Colonic mucosa (tissue), 4 donors: ENCODE results near the gene NNAT. TPM values are rescaled to one million over a fixed set of nuclear protein-coding genes. Genes with fewer than 3 reads are reported as not detected.

Experiments used
- DNase-seq: peaks from one replicate; pipeline ENCODE4 v3.0.0-alpha.2; 2020
- H3K27ac ChIP-seq: fragments of 200-600 bp; one replicate; pipeline ENCODE4 v1.8.0; 2021
- H3K27me3 ChIP-seq: fragments of 200-600 bp; one replicate; pipeline ENCODE4 v1.8.0; 2021
- H3K36me3 ChIP-seq: fragments of 200-600 bp; one replicate; pipeline ENCODE4 v1.8.0; 2021
- H3K4me1 ChIP-seq: fragments of 200-600 bp; one replicate; pipeline ENCODE4 v1.8.0; 2021; ENCODE audit warnings: mild to moderate bottlenecking
- H3K4me3 ChIP-seq: fragments of 200-600 bp; one replicate; pipeline ENCODE4 v1.8.0; 2021
- H3K9ac ChIP-seq, 2 donors: one replicate each; pipeline ENCODE4 v1.7.0; 2013; ENCODE audit warnings: control low read depth in 2 of 2, low read depth in 2 of 2, low read length in 2 of 2
- H3K9me3 ChIP-seq: fragments of 200-600 bp; one replicate; pipeline ENCODE4 v1.8.0; 2021
- intact Hi-C: fragments of 100-400 bp; cut with DNase I; formaldehyde crosslinking; loops from one replicate; pipeline ENCODE4 v1.14.1; 2022
- total RNA-seq, 2 donors: library from RNA; stranded (reverse); fragmentation: NEBNext Ultra II Directional in 1 of 2; extraction: Animal tissue kit (Norgen Biotek cat#: 25700) in 1 of 2; gene quantifications; one replicate each; pipeline ENCODE4 v1.2.1, GENCODE V29; 2021
- TF ChIP-seq, protein P1 (sequence below): fragments of 200-600 bp; IDR thresholded peaks from one replicate; pipeline ENCODE4 v1.8.0; 2022; ENCODE audit warnings: antibody characterized with exemption, mild to moderate bottlenecking
- donor health status: healthy.
- donor health status: DM: no; HTN: no; CAD: no.
- donor health status: DM: no; HTN: no; CAD: no.

NNAT gene
- total RNA-seq, 2 donors from 2014 or later: 3.3 TPM; not detected in 1

DNA sequence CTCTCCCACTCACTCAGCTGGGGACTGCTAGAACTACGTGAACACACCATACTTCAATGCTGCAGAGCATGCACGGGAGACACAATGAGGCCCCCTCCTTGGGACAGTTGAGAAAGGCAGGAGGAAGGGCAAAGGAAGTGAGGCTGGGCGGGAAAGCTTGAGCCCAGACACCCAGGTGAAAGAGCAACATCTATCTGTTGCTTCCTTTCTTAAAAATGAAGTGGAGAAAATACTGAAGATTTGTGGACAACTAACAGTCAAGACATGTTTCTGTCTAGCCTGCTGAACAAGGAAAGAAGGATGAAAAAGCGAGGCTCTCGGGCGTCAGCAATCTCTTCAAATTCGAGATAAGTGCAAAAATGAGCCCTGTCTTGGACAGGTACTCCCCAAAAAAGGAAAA, 3.0 kb upstream of the NNAT start:
- H3K4me3 ChIP-seq: no peak overlapping the region
- H3K27ac ChIP-seq: no peak overlapping the region
- intact Hi-C loops: no loop called here
- no peaks in the 10 kb centered on the region for H3K9me3 ChIP-seq
- no peak for DNase-seq
- H3K4me1 ChIP-seq: no peaks in the 10 kb centered on the region
- peaks cover 4% of the 10 kb centered on the region for H3K36me3 ChIP-seq
- TF ChIP-seq, protein P1, sequence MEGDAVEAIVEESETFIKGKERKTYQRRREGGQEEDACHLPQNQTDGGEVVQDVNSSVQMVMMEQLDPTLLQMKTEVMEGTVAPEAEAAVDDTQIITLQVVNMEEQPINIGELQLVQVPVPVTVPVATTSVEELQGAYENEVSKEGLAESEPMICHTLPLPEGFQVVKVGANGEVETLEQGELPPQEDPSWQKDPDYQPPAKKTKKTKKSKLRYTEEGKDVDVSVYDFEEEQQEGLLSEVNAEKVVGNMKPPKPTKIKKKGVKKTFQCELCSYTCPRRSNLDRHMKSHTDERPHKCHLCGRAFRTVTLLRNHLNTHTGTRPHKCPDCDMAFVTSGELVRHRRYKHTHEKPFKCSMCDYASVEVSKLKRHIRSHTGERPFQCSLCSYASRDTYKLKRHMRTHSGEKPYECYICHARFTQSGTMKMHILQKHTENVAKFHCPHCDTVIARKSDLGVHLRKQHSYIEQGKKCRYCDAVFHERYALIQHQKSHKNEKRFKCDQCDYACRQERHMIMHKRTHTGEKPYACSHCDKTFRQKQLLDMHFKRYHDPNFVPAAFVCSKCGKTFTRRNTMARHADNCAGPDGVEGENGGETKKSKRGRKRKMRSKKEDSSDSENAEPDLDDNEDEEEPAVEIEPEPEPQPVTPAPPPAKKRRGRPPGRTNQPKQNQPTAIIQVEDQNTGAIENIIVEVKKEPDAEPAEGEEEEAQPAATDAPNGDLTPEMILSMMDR: no peak
- H3K9ac ChIP-seq: no peak overlapping the region
- no peaks in the 10 kb centered on the region for H3K27me3 ChIP-seq

DNA sequence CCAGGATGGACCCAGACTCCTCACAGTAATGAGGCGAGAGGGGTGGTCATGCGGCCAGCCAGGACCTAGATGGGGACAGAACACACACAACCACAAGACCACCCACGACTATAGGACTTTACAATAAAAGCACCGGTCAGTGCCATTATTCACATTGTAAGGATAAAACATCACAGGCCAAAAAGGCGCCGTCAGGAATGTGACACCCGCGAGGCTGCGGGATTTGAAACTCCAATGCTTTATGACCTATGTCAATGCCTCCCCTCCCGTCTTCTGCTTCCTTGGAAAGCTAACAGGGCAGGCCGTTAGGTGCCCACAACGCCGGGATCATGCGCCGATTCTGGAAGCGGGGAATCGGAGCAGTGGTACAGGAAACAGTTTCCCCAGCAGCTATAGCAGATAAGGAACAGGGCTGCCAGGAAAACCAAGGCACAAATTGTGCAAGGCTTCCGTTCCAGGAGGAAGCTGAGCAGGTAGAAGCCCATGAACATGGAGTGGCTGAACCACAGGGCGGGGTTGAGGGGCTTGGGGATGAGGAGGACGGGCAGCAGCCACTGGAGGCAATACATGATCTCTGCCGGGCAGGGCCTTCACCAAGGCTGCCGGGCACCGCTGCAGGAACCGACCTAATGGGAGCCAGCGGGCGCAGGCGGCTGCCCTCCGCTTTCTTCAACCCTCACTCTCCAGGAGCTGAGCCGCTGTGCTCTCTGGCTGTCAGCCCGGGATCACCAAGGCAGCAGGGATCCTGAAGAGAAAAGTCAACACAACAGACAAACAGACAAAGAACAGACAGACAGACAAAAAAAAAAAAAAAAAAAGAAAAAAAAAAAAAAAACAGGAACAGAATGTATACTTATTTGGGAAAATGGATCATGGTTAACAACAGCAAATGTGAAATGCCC, 2.2 kb upstream of the NNAT start:
- TF ChIP-seq, protein P1: no peak
- H3K36me3 ChIP-seq: peaks cover 4% of the 10 kb centered on the region
- no peak overlapping the region for H3K9ac ChIP-seq
- no peak overlapping the region for H3K27ac ChIP-seq
- H3K4me1 ChIP-seq: no peaks in the 10 kb centered on the region
- H3K9me3 ChIP-seq: no peaks in the 10 kb centered on the region
- DNase-seq: no peak
- no peaks in the 10 kb centered on the region for H3K27me3 ChIP-seq
- intact Hi-C loops: no loop called here
- H3K4me3 ChIP-seq: no peak overlapping the region

DNA sequence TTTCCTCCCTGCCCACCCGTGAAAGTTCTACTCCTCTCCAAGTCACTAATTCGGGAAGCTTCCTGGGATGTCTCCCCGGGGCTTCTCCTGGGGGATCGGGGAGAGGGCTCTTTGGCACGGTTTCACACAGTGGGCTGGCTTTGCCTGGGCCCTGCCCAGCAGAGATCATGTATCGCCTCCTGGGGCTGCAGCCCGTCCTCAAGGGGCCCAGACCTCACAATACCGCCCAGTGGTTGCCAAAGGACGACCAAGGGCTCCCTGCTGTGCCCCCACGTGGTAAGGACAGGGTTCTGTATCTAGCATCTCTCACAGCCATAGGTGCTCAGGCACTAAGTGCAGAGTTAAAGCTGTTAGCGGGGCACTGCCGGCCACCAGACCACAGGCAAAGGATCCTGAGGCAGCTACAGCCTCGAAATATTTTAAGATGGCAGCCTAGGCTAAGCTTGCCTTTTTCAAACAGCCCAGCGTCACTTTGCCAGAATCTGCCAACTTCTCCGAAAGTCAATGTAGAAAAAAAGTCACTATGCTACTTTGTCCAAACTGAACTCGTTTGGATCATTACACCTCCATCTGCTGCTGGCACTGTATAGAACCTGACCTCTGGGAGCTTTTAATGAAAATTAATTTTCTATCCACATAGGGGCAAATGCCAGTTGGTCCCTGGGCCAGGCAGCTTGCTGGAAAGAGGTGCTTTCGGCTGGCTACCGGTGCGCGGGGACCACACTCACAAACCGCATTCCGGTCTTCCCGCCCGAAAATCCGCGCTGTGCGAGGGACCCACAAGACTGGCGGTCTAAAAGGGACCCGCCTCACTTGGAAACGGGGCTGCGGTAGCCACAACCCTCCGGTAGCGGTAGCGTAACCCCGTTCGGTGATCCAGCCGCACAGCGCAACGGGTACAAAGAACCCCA, 1.3 kb upstream of the NNAT start:
- Histone ChIP-seq H3K4me1 (peaks cover 7% of the 10 kb centered on the region), H3K27me3 (no peaks in the 10 kb centered on the region), H3K9ac (no peak overlapping the region), H3K4me3 (no peak overlapping the region), H3K9me3 (no peaks in the 10 kb centered on the region), H3K36me3 (peaks cover 4% of the 10 kb centered on the region), H3K27ac (no peak overlapping the region)
- intact Hi-C loops: loop anchor here (5.0 kb wide), 1 partner anchor 122 kb away; no protein-coding TSS in a partner anchor
- TF ChIP-seq, protein P1: no peak
- no peak for DNase-seq

GRCh38 chr20:37520419-37520955, 563 bp upstream of the NNAT start:
- peaks cover 4% of the 10 kb centered on the region for H3K36me3 ChIP-seq
- no peak for DNase-seq
- no peak overlapping the region for H3K9ac ChIP-seq
- no peaks in the 10 kb centered on the region for H3K9me3 ChIP-seq
- H3K4me1 ChIP-seq: peaks cover 15% of the 10 kb centered on the region
- no peak overlapping the region for H3K27ac ChIP-seq
- intact Hi-C loops: loop anchor here (5.0 kb wide), 1 partner anchor 123 kb away; no protein-coding TSS in a partner anchor
- TF ChIP-seq, protein P1: no peak
- no peak overlapping the region for H3K4me3 ChIP-seq
- no peaks in the 10 kb centered on the region for H3K27me3 ChIP-seq
